NCI-H82 treated with DMSO at 0.1 percent for 48 hours (cell line): Measurements from ENCODE around the gene DUSP8.

Source experiments
- DNase-seq: peaks from one replicate; lab custom pipeline; 2025; ENCODE audit not compliant: unreplicated experiment; lab: John Stamatoyannopoulos, UW

The DUSP8 gene

GRCh38 chr11:1554981-1555712 is 16.9 kb downstream of the DUSP8 start:
- DNase-seq: no peak

GRCh38 chr11:1553808-1554594 is 18.1 kb downstream of the DUSP8 start:
- no peak for DNase-seq

- no peak for DNase-seq
These were observed 22.4 kb downstream of the DUSP8 start for GRCh38 chr11:1549338-1550330.

- DNase-seq: no peak
These were observed 23.6 kb downstream of the DUSP8 start for GRCh38 chr11:1548221-1549070.

GRCh38 chr11:1547467-1548098 is 24.5 kb downstream of the DUSP8 start:
- no peak for DNase-seq

GRCh38 chr11:1546536-1547466 is 25.3 kb downstream of the DUSP8 start:
- DNase-seq: no peak

GRCh38 chr11:1546077-1546535 is 26.0 kb downstream of the DUSP8 start:
- DNase-seq: no peak

GRCh38 chr11:1545432-1545831 is 26.6 kb downstream of the DUSP8 start:
- no peak for DNase-seq

GRCh38 chr11:1544536-1544935 is 27.5 kb downstream of the DUSP8 start:
- no peak for DNase-seq

- DNase-seq: no peak
These were observed 28.3 kb downstream of the DUSP8 start for GRCh38 chr11:1543606-1544263.

GRCh38 chr11:1542267-1542666 is 29.8 kb downstream of the DUSP8 start:
- DNase-seq: no peak

GRCh38 chr11:1541474-1542204 is 30.4 kb downstream of the DUSP8 start:
- DNase-seq: no peak

GRCh38 chr11:1540074-1540473 is 32.0 kb downstream of the DUSP8 start:
- DNase-seq: no peak

- DNase-seq: no peak
These were observed 33.9 kb downstream of the DUSP8 start for GRCh38 chr11:1538153-1538552.

- no peak for DNase-seq
These were observed 35.8 kb downstream of the DUSP8 start for GRCh38 chr11:1536065-1536843.

GRCh38 chr11:1534682-1535081 is 37.4 kb downstream of the DUSP8 start:
- no peak for DNase-seq

- DNase-seq: no peak
These were observed 37.9 kb downstream of the DUSP8 start for GRCh38 chr11:1534171-1534570.
